Epidermal melanocyte (primary cell): ENCODE results near the gene SLC17A9.
"Not testable (repeated sequence)": the region's sequence is repeated elsewhere in the genome, so short reads cannot be mapped to it uniquely, and the experiment has no call there.

ENCODE experiments used
- DNase-seq: peaks from one replicate; pipeline ENCODE4 v3.0.0; 2011; ENCODE audit warnings: low spot score; ENCODE audit not compliant: insufficient read length

SLC17A9 gene

DNA sequence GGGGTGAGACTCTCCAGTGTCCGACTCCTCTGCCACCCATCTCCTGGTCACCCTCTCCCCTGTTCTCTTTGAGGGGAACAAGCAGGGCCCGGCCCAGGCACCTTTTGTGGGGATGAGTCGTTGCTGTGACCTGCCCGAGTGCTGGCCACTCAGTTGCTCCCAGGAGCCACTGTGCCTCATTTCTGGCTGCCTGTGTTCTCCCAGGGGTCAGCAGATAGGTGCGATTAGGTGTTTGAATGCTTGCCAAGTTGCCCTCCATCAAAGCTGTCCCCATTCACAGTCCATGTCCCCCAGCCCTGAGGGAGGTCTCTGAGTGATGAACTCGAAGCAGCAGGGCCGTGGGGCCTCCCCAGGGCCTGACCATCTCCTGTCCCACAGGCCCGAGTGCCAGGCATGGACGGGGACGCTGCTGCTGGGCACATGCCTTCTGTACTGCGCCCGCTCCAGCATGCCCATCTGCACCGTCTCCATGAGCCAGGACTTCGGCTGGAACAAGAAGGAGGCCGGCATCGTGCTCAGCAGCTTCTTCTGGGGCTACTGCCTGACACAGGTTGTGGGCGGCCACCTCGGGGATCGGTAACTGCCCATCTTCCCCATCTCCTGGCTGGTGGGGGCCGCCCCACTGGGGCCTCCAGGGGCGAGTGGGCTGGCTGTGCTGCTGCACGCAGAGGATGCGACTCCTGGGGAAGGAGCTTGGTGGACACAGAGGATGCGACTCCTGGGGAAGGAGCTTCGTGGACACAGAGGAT, 4.1 kb downstream of the SLC17A9 start:
- DNase-seq, result no peak

GRCh38 chr20:62957136-62958117, 4.9 kb downstream of the SLC17A9 start:
- DNase-seq, result no peak

GRCh38 chr20:62958388-62959100, 6.0 kb downstream of the SLC17A9 start:
- no peak for DNase-seq

DNA sequence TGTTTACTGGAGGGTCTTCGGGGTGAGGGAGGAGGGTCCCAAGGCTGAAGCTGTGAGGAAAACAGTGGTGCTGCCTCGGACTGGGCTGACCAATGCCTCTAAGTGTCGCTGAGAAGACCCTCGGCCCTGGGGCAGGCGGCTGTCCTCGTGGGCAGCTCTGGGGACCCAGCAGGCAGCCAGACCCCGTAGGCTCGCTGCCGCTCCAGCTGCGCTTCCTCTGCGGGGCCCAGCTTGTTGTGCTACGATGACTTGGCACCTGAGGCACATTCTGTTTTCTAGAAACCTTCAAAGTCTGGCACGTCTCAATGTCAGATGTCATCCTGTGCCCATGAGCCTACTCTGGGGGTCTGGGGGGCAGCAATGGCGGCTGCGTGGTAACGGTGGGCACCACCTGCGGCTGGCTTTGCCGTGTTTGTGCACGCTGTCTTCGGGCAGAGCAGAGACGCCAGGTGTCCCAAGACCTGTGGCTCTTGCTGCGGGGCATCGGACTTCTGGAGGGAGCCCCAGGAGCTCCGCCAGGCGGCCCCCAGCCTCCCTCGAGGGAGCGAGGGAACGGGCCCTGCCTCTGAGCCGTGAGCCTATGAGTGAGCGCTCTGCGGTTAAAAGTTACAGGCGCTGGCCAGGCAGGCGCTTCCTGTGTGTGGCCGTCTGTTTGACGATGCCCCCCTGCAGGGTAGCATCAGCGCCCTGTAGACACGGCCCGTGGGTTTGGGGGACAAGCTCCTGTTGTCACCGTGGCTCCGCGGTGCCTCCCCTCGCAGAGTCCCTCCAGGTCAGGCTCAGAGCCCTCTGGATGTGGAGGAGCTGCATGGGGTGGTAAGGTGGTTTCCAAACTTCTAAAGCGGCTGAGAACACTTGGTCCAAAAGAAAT, 6.8 kb downstream of the SLC17A9 start:
- no peak for DNase-seq

GRCh38 chr20:62959998-62960436, 7.5 kb downstream of the SLC17A9 start:
- DNase-seq, result no peak

DNA sequence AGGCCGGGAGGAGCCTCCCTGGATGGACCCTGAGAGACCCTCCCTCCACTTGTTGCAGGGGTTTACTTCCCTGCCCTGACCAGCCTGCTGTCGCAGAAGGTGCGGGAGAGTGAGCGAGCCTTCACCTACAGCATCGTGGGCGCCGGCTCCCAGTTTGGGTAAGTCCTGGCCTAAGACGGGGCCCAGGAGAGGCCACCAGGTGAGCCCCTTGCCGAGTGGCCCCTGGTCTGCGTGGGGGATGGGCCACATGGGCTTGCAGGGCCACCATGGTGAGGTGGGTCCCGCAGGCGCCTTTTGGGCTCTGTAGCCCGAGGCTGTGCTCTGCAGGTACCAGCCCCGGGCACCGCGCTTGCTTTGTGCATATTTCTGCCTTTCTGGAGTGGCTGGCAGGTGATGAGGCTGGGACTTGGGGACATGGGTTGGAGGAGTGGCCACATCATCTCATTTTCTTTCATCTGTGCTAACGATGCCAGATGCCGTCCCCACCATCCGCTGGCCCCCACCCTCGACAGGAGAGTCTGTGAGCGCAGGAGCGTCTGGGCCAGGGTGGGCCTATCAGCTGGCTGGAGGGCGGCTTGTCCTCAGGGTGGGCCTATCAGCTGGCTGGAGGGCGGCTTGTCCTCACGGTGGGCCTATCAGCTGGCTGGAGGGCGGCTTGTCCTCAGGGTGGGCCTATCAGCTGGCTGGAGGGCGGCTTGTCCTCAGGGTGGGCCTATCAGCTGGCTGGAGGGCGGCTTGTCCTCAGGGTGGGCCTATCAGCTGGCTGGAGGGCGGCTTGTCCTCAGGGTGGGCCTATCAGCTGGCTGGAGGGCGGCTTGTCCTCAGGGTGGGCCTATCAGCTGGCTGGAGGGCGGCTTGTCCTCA, 8.2 kb downstream of the SLC17A9 start:
- not testable (repeated sequence) for DNase-seq

- no peak for DNase-seq
Observed at GRCh38 chr20:62961310-62961783, 8.8 kb downstream of the SLC17A9 start.

- no peak for DNase-seq
Observed at GRCh38 chr20:62961799-62962198, 9.3 kb downstream of the SLC17A9 start.

DNA sequence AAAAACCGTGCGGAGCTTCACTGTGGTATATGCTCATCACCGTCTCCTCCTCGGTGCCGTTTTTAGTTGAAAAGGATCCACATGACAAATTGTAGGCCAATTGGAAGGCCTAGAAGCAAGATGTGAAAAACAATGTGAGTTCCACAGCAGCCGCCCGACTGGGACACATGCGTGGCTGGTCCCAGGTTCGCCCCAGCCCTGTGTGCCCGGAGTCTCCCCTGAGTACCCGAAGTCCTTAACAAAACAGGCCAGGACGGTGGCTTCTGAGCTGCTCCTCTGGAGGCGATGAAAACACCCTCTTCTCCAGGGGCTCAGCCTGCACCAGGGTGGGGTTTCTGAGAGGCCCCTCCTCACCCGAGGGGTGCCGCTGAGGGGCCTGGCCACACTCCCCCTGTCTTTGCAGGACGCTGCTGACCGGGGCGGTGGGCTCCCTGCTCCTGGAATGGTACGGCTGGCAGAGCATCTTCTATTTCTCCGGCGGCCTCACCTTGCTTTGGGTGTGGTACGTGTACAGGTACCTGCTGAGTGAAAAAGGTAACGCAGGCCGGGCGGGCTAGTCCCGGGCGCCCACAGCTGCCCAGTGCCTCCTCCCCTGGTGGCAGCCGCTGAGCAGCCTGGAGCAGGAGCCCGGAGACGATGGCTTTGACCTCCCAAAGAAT, 9.8 kb downstream of the SLC17A9 start:
- DNase-seq, result no peak

DNA sequence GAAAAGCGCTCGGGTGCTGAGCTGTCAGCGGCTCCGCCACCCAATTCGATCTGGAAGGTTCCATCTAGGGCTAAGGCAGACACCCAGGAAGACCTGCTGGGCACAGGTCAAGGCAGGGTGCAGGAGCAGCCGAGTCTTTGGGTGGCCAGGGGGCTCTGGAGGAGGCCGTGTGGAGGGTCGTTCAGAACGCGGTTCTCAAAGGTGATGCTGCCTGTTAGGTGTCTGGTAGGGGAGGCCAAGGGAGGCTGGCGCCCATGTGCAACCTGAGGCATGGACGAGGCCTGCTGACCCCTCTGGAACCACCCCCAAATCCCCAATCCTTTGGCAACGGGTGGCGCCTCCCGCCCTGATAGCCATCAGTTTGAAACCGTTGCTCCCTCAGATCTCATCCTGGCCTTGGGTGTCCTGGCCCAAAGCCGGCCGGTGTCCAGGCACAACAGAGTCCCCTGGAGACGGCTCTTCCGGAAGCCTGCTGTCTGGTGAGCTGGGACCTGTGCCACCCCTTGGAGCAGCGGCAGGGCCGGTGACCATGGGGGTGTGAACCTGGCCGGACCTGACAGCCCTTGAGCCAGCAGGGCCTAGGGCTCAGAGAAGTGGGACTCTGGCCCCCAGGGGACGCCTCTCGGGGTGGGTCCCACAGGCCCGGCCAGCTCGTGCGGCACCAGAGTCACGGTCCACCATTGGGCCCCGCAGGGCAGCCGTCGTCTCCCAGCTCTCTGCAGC, 10.5 kb downstream of the SLC17A9 start:
- no peak for DNase-seq

DNA sequence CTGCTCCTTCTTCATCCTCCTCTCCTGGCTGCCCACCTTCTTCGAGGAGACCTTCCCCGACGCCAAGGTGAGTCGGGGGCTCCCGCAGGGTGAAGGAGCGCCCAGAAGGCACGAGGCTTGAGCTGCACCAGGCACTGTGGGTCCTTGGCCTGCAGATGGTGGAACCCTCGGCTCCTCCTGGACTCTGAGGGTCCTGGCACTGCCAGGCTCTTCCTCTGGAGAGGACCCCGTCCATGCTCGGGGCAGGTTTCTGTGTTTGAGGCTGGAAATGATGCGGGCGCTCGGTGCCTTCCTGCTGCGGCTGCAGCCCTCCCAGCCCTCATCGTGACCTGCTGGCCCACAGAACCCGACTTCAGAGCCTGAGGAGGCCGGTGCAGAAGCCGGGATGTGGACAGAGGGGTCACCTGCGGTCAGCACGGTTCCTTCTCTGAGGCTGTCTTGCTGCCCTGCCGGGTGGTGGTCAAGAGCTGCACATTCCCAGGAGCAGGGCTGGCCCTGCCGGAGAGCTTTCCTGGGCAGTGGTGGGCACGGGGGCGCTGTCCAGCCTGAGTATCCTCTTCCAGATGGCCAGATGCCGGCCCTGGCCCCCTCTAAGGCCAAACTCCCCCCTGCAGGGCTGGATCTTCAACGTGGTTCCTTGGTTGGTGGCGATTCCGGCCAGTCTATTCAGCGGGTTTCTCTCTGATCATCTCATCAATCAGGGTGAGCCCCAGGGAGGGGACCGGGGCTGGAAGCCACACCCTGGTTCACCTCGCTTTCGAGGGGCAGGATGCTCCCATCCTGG, 11.3 kb downstream of the SLC17A9 start:
- no peak for DNase-seq

- no peak for DNase-seq
Observed at GRCh38 chr20:62964700-62965099, 12.2 kb downstream of the SLC17A9 start.

DNA sequence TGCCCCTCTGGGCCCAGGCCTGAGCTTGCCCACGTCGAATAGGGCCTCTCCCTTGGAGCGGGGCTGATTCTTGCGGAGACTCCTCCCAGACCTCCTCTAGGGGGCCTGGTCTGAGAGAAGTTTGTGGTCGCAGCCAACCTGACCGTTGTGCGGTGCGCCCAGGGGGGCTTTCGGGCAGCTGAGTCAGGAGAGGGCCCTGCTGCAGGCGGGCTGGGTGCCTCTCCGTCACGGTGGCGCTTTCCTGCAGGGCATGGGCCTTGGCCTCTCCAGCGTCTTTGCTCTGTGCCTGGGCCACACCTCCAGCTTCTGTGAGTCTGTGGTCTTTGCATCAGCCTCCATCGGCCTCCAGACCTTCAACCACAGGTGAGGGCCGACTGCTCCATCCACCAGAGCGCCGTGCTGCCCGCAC, 12.9 kb downstream of the SLC17A9 start:
- DNase-seq, result no peak

GRCh38 chr20:62966212-62967148, 14.0 kb downstream of the SLC17A9 start:
- DNase-seq, result no peak

- no peak for DNase-seq
Observed at GRCh38 chr20:62967149-62967501, 14.6 kb downstream of the SLC17A9 start.

- DNase-seq, result no peak
Observed at GRCh38 chr20:62967628-62968351, 15.3 kb downstream of the SLC17A9 start.
